Right hindlimb (tissue), 1 donor: ENCODE results near the gene QRICH2.
"Not testable (repeated sequence)": the region's sequence is repeated elsewhere in the genome, so short reads cannot be mapped to it uniquely, and the experiment has no call there.

Source experiments
- DNase-seq: peaks from one replicate; pipeline ENCODE4 v3.0.0-alpha.2; 2018

QRICH2 gene

DNA sequence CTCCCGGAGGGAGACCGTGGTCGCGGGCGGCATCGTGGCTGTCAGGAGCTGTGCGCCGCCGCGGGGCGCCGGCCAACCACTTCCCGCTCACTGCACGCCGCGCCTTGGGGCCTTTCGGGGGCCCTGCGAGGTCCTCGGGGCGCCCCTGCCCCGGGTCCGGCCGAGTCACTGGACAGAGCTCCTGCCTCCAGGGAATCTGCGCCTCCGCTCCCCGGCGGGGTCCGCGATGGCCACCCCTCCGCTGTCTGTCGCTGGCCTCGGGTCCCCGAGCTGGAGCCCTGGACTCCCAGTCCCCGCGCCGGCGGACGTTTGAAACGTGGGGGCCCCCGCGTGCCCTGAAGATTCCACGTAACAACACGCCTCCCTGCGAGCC, at the start of gene QRICH2:
Gene QRICH2 (minus strand): TSS at position 311 of the 373 bp plus-strand sequence. CDS start 278 bp downstream, at position 33.
- DNase-seq: no peak

DNA sequence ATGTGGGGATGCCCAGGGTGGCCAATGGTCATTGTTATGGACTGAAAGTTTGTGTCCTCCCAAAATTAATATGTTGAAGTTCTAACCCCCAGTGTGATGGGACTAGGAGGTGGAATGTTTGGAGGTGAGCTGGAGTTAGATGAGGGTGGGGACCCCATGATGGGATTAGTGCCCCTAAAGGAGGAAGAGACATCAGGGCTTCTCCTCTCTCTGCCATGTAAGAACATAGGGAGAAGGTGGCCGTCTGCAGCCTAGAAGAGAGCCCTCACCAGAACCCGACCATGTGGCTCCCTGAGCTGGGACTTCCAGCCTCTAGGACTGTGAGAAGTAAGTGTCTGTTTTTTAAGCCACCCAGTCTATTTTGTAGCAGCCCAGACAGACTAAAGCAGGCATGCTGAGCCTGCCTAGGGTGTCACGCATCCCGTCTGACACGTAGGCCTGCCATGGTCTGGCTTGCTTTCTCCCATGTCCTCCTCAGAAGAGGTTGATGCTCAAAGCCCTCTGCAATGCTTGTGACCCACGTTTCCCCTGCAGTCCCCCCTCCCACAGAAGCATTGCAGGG, 49.6 kb upstream of the QRICH2 start:
- no peak for DNase-seq

GRCh38 chr17:76356803-76357456, 48.9 kb upstream of the QRICH2 start:
- no peak for DNase-seq

- no peak for DNase-seq
These were observed 46.8 kb upstream of the QRICH2 start for GRCh38 chr17:76354747-76355310.

DNA sequence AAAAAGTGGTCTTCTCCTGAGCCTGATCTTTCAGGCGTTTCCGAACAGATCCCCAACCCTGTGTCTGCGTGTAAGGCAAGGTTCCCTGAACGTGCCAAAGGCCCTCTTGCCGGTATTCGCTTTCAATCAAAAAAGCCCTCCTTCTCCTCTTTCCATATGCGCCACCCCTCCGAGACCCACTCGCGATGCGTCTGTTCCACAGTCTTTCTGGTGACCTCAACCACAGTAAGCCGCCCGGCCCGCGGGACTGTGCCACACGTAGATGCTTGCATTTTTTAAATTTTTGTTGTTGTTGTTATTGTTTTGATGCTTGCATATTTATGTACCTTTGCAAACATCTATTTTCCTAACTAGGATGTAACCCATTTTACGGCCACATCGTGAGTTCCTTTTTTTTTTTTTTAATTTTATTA, 46.2 kb upstream of the QRICH2 start:
- no peak for DNase-seq

DNA sequence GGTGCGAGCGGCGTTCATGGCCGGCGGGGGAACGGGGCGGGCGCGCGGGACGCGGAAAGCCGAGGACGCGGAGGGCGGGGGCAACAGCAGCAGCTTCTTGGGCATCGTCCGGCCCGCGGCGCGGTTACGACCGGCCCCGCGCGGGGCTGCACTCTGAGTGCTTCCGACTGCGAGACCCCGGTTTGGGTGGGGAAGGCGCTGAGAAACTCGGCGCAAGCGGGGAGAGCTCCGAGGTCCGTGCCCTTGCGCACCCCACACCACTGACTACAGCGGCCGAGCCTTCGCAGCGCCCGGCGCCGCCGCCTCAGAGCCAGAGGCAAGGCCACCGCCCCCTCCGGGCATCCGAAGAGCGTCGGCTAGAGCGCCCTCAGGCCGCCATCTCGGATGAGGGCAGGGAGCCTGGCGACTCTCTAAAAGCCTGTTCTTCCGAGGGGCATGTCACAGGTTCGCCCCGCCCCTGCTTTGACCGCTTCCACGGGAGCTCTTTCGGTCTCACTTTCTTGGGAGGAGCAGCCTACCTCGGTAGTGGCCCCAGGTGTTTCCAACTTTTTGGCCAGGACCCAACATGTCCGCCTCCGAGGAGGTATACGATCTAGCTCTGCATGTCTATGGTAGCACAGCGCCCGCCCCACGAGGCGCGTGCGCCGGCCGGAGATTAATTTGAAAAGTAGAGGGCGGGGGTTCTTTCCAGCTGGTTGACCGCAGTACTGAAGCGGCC, 45.7 kb upstream of the QRICH2 start, which contains the start of gene PRPSAP1:
Gene PRPSAP1 (minus strand): TSS at position 318 of the 718 bp plus-strand sequence. CDS start 213 bp downstream, at position 105.
- peak; percentile 94 for DNase-seq

DNA sequence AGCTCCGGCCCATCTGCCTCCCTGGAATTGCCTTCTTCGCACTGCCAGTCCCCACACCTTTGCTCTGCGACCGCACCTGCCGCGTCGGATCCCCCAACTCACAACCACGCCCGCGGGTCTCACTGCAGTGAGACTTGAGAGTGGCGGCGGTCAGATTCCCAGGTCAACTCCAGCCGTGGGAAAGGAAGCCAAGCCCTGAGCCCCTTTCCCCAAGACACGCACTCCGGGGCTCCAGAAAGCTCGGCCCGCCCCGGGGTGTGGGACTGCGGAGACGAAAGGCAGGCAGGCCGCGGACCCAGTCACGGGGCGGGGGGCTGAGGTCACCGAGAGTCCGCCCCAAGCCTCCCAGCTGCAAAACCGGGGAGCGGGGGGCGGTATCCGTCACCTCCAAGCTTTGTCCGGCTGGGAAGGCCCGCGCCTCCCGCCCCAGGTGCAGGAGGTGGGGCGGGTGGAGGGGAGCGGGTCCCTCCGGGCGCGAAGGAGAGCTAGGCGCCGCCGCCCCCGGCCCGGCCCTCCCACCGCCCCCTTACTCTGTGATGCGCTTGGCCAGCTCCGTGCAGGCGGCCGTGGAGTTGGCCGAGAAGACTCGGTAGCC, 45.0 kb upstream of the QRICH2 start:
- DNase-seq: no peak

GRCh38 chr17:76351526-76352071, 43.5 kb upstream of the QRICH2 start:
- no peak for DNase-seq

DNA sequence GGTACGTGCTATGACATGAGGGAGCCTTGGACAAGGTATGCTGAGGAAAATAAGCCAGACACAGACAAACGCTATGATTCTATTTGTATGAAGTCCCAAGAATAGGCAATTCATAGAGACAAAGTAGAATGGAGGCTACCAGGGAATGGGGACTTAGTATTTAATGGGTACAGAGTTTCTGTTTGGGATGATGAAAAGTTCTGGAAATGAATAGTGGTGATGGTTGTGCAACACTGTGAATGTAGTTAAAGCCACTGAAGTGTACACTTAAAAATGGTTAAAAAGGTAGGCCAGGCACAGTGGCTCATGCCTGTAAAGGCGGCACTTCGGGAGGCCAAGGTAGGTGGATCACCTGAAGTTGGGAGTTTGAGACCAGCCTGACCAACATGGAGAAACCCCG, 42.4 kb upstream of the QRICH2 start:
- no peak for DNase-seq

DNA sequence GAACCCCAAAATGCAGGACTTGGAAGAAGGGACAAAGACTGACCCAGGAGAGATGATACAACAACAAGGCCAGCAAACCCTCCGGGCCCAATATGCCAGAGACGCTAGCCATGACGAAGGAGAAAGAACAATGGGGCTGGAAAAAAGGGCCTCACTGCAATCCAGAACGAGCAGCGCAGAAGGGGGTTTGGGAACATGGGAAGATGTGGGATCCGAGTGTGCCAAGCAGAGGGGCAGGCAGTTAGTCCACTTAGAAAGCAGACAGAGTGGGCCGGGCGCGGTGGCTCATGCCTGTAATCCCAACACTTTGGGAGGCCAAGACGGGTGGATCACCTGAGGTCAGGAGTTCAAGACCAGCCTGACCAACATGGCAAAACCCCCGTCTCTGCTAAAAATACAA, 38.9 kb upstream of the QRICH2 start:
- not testable (repeated sequence) for DNase-seq

DNA sequence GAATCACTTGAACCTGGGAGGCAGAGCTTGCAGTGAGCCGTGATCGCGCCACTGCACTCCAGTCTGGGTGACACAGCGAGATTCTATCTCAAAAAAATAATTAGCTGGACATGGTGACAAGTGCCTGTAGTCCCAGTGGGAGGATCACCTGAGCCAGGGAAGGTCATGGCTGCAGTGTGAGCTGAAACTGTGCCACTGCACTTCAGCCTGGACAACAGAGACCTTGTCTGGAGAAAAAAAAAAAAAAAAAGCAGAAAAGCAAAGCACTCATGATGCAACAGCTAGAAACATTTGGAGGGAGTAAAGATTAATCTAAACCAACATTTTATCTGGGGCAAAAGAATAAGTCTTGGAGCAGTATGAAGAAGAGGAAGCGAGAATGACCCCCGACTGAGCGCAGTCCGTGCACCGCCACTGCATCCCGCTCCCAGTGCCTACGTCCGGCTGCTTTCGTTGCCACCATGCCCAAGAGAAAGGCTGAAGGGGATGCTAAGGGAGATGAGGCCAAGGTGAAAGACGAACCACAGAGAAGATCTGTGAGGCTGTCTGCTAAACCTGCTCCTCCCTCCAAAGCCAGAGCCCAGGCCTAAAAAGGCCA, 37.4 kb upstream of the QRICH2 start:
- DNase-seq: no peak

GRCh38 chr17:76343106-76343505, 35.0 kb upstream of the QRICH2 start:
- DNase-seq: no peak

DNA sequence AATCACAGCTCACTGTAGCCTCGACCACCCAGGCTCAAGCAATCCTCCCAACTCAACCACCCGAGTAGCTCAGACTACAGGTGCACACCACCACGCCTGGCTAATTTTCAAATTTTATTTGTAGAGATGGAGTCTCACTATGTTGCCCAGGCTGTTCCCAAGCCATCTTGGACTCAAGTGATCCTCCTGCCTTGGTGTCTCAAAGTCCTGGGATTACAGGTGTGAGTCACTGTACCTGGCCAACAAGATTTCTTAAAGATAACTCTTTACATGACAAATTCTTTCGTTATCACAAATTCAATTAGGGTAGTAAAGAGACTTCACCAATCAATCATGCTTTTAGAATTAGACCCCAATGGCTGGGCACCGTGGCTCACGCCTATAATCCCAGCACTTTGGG, 33.2 kb upstream of the QRICH2 start:
- DNase-seq: no peak

- no peak for DNase-seq
These were observed 29.3 kb upstream of the QRICH2 start for GRCh38 chr17:76337413-76337777.

GRCh38 chr17:76336756-76337412, 28.8 kb upstream of the QRICH2 start:
- no peak for DNase-seq

GRCh38 chr17:76335716-76336381, 27.8 kb upstream of the QRICH2 start:
- no peak for DNase-seq

- DNase-seq: no peak
These were observed 25.8 kb upstream of the QRICH2 start for GRCh38 chr17:76333673-76334505.

- DNase-seq: no peak
These were observed 23.0 kb upstream of the QRICH2 start for GRCh38 chr17:76331083-76331482.

- DNase-seq: no peak
These were observed 21.6 kb upstream of the QRICH2 start for GRCh38 chr17:76329664-76330063.

GRCh38 chr17:76327696-76328095, 19.6 kb upstream of the QRICH2 start:
- no peak for DNase-seq

DNA sequence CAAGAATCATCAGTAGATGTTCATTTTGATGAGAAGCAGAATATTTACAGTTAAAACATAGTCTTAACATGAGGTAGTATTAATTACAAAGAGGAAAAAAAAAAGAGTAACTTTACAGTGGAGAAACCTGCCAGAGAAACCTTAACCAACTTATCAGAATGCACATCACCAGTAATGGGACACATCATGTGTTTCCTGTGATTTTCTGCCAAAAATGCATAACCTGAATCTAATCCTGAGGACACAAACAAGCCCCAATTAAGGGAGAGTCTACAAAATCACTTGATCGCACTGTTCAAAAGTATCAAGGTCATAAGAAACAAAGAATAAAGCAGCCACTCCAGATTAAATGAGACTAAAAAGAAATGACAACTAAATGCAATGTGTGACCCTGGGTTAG, 18.2 kb upstream of the QRICH2 start:
- DNase-seq: no peak
